Anterior cingulate cortex (tissue), 58 donors: ENCODE data around the gene GNMT.

Experiments used
- DNase-seq, 58 donors: peaks; one replicate each; lab custom pipeline; 2025; lab: John Stamatoyannopoulos, UW

The GNMT gene

GRCh38 chr6:43009124-43009523, 48.6 kb downstream of the GNMT start:
- DNase-seq: peak in 12 of 58 donors; percentile 2 to 58 (median 8)

GRCh38 chr6:43011207-43011606, 50.7 kb downstream of the GNMT start:
- no peak for DNase-seq

GRCh38 chr6:43012364-43012763, 51.8 kb downstream of the GNMT start:
- DNase-seq: no peak

- DNase-seq: peak in 12 of 58 donors; percentile 15 to 84 (median 66)
Observed at GRCh38 chr6:43013097-43013842, 52.7 kb downstream of the GNMT start.
